ENCODE results near the gene SF1.

Gene SF1

DNA sequence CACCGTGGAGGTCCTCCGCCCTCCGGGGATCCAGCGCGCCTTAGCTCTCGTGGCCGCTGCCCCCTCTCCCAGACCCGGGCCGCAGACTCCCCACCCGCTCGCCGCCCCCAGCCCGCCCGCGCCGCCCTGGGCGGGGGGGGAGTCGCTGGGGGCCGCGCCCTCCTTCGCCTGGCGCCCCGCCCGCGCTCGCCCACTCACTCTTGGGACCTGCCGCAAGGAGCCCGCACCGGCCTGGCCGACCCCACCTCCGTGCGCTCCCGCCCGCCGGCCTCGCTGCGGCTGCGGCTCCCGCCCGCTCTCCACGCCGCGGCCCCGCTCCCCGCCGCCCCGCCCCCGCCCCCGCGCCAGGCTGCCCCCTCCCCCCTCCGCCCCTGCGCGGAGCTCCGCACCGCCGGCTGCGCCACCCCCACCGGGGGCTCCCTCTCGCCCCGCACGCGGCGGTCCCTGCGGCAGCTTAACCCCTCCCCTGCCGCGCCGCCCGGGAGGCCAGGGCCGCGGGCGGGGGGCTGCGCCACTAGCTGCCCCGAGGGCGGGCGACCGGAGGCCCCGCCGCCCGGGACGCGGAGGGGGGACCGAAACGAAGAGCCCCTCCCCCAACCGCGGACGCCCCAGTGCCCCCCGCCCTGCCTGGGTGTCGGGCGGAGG lies 33.7 kb downstream of the SF1 start:
- peak in 1 of 4 experiments; percentile 51 for DNase-seq

DNA sequence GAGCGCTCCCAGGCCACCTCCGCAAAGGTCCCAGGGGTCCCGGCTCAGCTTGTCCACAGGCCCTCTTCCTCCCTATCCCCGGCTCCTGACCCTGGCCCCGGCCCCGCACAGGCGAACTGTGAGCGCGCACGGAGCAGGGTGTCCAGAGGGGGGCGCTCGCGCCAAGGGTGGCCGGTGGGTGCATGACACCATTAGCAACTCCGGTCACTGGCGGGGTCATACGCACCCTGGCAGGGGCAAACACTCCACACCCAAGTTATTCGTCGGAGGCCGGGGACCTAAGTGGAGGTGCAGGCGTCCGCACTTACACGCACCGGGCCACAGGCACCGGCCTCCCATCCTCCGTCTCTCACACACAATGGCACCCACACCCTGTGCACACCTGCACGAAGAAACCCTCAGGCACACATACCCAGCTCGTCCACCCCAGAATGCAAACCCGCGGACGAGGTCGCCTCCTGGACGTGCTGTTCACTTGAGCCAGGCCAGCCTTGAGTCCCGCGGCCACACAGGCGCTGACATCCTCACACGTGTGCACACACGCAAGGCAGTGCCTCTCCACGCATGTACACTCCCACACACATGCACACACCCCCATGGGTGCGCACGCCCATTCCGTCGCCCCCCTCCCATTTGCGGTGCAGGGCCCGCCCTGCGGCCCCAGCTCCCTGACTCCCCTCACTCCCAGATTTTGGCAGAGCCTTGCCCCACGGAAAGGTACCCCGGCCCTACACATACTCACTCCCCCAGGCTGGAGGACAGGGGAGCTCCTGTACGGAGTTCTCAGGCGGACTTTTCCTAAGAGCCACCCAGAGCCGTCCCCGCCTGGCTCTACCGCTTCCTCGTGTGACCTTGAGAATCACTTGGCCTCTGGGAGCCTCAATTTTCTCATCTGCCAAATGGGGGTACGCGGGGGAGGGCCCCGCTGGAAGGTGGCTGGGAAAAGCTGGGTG lies 34.5 kb downstream of the SF1 start, which contains the start of gene RASGRP2:
Gene RASGRP2 (minus strand): TSS at position 552 of the 953 bp plus-strand sequence. CDS start 1,276 bp downstream, outside the sequence.
- peak; percentile 52 to 85 (median 73) for DNase-seq

DNA sequence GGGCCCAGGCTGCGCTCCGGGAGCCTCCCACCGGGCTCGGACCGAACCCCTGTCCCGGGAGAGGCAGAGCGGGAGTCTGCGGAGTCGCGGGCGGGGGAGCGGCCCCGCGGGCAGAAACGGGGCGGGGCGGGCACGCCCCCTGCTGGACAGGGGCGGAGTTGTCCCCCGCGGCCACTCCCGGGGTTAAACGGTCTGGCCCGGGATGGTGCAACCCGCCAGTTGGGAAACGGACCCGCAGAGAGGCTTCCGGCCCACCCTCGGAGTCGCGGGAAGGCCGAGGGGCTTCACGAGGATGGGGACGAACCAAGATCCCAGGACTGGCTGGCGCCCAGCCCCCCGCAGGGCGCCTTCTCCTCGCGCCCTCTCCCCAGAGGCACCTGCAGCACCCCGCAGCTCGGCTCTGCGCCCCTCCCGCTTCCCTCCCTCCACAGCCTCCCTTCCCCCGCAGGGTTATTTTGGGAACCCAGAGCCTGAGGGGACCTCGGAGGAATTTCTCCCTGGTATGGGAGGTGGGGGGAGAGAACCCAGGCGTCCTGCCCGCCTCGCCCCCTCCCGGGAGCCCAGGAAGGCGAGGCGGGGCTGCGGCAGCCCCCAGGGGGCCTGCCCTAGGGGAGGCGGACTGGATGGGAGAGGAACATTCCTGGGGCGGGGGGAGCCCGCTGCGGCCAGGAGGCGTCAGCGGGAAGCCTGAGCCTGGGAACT lies 35.3 kb downstream of the SF1 start:
- peak; percentile 52 to 69 (median 62) for DNase-seq

DNA sequence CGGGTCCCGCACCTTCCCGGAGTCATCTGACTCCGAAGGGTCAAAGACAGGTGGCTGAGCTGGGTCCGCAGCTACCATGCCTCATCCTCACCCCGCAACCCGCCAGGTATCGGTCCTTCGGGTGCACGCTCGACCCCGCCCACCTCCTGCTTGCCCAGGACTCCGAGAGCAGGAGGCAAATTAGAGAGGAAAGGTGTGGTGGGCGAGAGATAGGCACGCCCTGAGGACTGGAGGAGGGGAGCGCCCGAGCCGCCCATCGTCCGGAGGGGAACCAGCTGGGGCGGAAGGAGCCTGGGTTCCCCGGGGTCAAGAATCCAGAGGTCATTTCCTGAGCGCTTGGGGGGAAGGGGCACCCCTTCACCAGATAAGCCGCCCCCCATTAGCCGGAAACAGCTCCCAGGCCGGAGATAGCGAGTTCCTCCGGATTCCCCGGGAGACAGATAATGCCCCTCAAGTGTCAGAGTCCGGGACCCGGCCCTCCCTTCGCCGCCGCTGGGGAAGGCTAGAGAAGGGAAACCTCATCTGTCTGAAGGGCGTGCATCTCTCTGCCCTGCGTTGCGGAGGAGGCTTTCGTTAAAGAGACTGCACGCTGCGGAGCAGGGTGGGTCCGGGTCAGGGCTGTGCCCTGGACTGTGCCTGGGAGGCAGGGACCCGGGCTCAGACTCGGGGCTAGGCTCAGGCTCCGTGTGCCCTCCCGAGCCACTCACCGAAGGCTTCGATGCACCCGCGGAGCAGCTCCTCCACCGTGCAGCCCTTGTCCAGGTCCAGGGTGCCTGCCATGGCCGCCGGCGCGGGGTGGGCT lies 36.1 kb downstream of the SF1 start:
- DNase-seq: no peak

DNA sequence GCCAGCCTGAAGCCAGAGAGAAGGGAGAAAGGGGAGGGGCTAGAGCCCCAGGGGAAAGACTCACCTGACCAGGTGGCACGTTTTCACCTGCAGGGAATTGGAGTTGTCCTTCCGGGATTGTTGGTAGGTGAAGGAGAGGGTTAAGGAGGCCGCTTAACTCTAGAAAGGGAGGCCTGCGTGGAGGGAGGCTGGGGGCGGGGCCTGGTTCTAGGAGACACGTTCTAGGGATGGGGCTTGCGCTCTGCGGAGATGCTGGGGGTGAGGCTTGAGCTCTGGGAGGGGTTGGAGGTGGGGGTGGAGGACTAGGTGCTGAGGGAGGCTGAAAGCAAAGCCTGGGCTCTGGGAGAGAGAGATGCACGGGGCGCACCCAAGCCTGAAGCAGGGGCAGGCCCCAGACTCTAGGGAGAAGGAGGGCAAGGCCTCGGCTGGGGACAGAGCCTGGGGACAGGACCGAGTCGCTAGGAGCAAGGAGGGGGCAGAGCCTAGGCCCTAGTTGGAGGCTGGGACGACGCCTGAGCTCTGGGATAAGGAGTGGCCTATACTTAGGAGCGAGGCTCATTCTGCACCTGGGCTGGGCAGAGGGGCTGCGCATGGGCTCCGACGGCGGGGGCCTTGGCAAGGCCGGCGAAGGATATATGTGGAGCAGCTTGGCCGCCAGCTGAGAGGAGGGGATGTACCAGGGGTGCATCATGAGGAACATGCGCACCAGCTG lies 36.8 kb downstream of the SF1 start:
- no peak for DNase-seq

DNA sequence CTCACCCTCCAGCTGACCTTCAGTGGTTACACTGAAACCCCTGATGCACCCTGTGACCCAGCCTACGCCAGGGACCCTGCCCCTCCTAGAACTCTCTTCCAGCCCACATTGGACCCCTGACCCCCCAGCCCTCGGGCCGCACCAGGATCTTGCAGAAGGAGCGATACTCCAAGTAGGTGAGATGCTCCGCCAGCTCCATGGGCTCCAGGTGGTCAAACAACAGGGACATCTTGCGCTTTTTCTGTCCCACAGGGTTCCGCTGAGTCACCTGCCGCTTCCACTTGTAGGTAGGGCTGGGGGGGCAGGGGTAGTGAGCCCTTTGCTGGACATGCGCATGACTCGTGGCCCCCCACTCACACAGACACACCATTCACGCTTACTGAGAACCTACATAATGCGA lies 38.5 kb downstream of the SF1 start:
- no peak for DNase-seq

DNA sequence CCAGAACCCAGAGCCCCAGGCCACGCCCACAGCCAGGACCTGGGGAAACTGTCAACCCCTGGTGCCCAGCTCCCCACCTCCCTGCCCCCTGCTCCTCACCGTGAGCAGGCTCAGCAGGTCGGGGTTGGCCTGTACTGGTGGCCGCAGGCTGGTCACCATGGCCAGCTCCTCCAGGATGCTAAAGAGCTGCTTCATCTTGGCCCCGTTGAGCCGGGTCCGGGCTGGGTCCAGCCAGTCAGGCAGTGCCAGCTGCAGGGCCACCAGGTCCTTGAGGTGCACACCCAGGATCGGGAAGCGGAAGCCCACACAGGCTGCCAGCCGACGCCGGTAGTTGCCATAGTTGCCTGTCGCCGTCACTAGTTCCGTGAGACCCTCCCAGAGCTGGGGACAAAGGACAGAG lies 41.7 kb downstream of the SF1 start:
- no peak for DNase-seq

DNA sequence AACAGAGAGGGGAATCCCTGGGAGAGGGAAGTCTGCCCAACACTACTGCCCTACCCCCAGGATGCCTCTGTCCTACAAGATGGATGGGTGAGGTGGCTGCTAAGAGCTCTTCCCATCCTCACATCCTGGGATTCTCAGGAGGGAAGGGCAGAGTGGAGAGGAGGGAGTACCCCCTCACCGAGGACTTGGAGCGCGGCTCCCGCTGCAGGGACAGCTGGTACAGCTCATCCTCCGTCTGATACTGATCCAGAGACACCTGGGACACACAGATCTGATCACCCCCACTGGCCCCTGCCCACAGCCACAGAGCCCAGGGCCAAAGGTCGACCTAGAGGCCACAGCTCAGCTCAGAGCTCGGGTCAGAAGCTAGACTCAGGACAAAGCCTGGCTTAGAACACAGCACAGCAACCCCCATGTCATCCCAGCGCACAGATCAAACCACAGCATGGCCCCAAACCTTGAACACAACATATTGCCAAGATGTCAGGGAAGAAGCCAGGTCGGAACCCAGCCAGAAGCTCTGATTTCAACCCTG lies 42.5 kb downstream of the SF1 start:
- DNase-seq: no peak

DNA sequence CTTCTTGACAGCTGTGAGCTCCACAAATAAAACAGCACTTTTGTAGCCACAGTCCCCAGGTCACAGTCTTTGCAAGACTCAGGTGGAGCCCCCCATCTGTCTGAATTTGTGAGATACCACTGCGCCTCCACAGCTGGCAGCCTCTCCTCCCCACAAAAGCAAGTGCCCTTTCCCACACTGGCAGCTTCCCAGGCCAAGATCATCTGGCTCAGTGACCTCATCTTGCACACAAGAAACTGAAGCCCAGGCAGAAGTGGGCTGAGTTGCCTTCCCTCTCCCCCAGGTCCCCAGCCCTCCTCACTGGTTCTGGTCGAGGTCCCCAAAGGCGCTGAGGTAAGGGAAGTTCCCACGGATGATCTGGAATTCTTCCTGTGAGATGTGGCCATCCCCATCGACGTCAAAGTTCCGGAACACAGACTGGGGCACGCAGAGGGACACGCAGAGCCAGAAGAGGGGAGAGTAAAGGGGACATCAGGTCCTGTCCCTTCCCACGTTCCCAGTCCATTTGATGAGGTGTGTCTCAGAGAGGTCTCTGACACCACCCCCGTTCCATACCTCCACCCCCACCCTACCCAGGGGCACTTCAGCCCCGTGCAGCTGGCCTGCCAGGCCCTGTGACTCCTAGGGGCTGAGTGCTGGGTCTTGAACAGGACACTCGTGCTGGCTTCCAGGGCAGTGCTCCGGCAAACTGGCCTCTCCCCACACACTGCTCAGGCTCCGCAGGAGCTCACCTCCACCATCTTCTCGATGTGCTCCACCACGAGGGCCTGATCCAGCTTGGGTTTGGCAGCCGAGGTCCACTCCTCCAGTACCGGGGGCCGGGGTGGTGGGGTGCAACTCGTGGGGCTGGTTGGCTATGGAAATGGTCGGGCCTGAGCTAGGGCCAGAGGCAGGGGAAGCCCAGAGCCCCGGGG lies 43.3 kb downstream of the SF1 start:
- no peak for DNase-seq

DNA sequence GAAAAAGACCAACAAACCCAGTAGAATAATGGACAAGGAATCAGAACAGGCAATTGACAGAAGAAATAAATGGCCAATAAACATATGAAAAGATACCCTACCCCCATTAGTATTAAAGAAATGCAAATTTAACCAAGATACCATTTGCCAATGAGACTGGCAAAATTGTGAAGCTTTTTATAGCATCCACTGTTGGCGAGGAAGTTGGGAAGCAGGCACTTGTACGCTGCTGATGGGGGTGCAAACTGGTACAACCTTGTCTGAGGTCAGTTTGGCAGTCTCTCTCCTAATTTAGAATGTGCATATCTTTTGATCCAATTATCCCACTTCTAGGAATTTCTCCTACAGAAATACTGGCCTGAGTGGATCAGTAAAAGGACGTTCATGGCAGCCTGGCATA lies 46.7 kb downstream of the SF1 start:
- DNase-seq: no peak

DNA sequence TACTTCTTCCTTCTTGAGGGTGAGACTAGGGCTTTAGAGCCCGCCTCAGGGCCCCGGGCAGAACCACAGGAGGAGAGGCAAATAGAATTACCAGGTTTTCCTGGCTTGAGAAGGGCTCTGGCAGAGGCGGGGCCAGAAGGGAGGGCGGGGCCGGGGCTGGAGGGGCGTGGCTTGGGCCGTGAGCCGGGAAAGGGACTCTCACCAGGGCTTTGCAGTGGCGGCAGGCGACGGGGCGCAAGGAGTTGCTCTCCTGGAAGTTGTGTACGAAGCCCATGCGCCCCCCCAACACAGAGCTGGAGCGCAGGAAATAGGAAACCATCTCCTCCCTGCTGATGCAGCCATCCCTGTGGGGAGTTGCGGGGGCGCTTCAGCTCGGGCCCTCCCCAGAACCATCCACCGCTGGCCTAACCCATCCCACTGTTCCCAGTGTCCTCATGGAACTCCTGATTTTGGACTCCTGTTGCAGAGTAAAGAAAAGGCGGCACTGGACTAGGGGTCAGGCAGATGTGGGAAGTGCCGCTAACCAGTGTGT lies 48.4 kb downstream of the SF1 start:
- DNase-seq: no peak

DNA sequence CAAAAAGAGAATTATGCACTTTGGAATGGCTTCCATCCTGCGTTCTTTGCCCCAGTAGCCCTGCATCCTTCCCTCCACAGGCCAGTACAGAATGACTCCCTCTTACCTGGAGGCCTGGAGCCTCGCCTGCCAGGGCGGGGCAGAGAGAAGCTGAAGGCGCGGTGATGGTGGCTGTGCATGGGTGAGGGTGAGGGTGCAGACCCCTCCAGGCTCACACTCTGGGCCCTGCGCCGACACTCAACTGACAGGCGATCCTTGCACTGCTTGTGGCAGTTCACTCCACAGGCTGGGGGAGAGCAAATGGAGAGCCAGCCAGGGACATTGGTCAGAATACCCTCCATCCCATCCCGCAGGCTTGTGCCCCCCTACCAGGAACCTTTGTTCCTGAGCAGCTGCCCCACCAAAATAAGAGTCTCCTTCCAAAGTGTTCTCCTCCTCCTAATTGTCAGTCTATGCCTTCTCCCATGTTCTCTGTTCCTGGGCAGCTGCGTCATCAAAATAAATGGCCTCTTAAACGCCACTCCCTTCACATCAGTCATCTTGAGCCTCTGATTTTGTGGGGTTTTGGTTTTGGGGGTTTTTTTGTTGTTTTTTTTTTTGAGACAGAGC lies 49.5 kb downstream of the SF1 start:
- DNase-seq: no peak

DNA sequence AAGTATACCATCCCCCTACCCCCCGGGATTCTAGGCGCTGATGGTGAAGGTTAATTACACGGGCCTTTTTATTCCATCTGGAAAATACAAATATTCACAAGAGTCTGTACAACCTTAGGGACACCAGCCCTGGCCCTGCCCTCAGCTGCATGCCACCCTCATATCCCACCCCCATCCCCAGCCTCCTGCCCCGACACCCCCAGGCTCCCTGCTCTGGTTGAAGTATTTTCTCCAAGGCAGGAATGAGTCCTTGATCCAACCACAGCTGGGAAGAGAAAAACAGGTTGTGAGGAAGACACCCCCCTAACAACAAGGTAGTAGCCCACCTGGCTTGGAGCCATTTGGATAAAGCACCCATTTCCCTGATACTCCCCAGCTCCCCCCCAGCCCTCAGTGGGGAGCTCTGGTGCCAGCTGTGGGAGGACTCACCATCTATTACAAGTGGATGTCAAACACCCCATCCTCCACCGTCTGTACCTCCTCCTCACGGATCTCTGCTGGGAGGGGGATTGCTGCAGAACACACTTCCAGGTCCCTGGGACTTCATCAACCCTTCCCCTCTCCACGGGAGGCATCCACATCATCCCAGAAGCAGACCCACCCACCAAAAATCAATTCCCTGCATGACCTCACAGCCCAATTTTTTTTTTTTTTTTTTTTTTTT lies 51.3 kb downstream of the SF1 start:
- no peak for DNase-seq

DNA sequence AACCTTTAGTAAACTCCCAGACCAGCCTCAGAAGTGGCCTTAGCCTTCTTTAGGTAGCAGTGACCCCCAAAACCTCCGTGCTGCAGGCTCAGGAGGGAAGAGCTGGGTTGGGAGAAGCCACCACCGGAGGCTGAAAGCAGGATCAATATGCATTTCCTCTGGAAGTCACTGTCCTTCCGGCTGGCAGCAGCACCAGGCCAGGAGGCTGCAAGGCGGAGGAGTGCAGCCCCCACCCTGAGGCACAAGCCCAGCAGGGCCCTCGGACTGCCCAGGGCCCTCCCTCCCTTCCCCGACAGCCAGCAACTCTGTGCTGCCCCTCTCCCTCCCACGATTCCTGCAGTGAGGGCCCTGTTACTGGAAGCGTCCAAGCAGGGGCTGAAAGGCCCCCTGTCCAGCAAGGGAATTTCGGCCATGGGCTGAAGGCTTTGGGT lies 52.1 kb downstream of the SF1 start:
- no peak for DNase-seq

DNA sequence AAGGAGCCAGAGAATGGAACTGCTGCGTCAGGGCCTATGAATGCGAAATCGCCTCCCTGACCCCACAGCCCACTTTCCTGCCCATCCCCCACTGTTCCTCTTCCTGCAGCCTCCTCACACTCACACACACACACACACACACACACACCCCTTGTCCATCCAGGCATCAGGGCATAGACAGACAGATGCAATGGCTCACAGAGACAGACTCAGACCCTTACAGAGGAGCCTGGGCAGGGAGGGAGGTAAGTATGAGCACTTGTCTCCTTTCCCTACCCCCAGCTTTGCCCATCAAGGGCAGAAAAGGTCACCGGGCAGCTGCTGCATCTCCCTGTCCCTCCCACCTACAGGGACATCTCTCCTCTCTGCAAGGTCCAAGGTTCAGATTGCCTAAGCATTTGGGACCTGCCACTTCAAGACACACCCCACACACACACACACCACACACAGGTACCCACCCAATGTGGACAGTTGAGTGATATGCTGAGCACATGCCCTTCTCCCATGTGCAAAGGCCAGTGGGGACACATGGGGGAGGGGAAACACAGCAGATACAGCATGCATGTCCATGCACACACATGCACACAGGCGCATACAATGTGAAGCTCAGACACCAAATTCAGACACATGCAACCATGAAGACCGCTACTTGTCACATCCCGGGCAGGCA lies 53.3 kb downstream of the SF1 start:
- DNase-seq: no peak

DNA sequence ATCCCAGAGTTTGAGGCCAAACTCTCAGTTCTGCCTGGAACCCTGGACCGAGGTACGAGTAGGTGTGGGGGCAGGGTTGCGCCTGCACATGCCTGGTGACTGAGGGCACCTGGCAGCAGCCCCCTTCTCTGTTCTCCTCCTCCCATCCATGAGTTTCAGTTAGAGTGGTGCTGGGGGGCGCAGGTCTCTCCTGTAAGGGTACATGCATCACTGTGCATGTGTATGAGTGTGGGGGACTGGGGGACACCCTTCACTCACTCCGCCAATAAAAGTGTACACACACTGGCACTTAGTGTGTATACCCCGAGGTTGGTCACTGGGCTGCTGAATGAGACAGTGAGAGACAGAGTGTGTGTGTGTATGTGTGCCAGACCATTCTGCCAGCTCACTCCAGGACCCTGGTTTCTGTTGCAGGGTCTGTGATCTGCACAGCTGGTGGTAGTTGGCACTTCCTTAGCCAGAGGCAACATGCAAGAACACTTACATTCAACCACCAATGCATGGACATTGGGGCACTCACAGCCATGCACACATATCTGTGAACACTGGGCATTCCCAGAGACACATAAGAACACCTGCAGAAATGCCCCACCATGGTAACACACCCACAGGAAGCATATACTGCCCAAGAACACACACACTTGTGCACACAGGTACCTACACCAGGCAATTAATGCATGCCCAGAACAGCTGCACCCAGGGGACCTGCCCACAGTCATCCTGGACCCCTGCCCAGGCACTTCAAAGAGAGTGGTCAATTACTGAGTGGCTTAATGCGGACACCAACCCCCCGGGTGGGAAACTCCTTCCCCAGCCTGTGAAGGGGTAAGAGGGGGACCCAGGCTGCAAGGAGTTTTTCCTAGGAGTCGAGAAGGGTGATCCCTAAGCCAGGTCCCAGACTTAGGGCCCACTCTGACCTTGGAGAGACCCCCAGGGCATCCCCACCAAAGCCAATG lies 54.2 kb downstream of the SF1 start:
- no peak for DNase-seq
